ENCODE results near the gene TAOK3. TPM values are rescaled to one million over a fixed set of nuclear protein-coding genes. Genes with fewer than 3 reads are reported as not detected.
"Not testable (repeated sequence)": the region's sequence is repeated elsewhere in the genome, so short reads cannot be mapped to it uniquely, and the experiment has no call there.

Gene TAOK3
- polyA plus RNA-seq, 1 experiment, result 56.4 TPM

DNA sequence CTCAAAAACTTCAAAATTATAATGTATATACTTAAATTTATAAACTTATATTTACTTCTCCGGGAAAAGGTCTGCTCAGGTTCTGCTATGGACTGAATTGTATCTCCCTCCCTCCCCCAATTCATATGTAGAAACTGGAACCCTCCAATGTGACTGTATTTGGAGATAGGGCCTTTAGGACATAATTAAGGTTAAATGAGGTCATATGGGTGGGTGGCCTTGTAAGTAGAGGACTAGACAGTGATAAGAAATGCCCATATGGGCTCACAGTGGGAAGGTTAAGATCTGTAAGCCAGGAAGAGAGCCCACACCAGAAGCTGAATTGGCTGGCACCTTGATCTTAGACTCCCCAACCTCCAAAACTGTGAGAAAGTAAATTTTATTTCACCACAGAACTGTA lies 84.5 kb downstream of the TAOK3 start:
- no peak for DNase-seq (ENCODE audit: low read depth, low spot score)
- no peaks in the 10 kb centered on the region for H3K27me3 ChIP-seq (ENCODE audit: control insufficient read depth, insufficient read depth, low read length)
- CTCF ChIA-PET, result interaction anchor here (0.6 to 1.4 kb wide), 3 partner anchors 62 to 90 kb away, joined by 4 to 5 read pairs (median 5); partner anchors contain the start of gene SUDS3
- H3K27ac ChIP-seq (ENCODE audit: low read depth, low read length), result no peak overlapping the region
- no peaks in the 10 kb centered on the region for H3K9me3 ChIP-seq (ENCODE audit: control insufficient read depth, insufficient read depth, low read length)
- no peak overlapping the region for H3K4me3 ChIP-seq (ENCODE audit: low read depth, low read length)
- POLR2A ChIA-PET, result no interaction called here
- TF ChIP-seq, protein P1, sequence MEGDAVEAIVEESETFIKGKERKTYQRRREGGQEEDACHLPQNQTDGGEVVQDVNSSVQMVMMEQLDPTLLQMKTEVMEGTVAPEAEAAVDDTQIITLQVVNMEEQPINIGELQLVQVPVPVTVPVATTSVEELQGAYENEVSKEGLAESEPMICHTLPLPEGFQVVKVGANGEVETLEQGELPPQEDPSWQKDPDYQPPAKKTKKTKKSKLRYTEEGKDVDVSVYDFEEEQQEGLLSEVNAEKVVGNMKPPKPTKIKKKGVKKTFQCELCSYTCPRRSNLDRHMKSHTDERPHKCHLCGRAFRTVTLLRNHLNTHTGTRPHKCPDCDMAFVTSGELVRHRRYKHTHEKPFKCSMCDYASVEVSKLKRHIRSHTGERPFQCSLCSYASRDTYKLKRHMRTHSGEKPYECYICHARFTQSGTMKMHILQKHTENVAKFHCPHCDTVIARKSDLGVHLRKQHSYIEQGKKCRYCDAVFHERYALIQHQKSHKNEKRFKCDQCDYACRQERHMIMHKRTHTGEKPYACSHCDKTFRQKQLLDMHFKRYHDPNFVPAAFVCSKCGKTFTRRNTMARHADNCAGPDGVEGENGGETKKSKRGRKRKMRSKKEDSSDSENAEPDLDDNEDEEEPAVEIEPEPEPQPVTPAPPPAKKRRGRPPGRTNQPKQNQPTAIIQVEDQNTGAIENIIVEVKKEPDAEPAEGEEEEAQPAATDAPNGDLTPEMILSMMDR (IDR thresholded peaks at IDR 0.05; ENCODE audit: low read depth, low read length), result no peak

- H3K9me3 ChIP-seq (ENCODE audit: control insufficient read depth, insufficient read depth, low read length), result no peaks in the 10 kb centered on the region
- POLR2A ChIA-PET, result no interaction called here
- H3K27me3 ChIP-seq (ENCODE audit: control insufficient read depth, insufficient read depth, low read length), result no peaks in the 10 kb centered on the region
- CTCF ChIA-PET, result interaction anchor here (0.6 to 1.4 kb wide), 3 partner anchors 62 to 90 kb away, joined by 4 to 5 read pairs (median 5); partner anchors contain the start of gene SUDS3
- no peak overlapping the region for H3K4me3 ChIP-seq (ENCODE audit: low read depth, low read length)
- no peak overlapping the region for H3K27ac ChIP-seq (ENCODE audit: low read depth, low read length)
- DNase-seq (ENCODE audit: low read depth, low spot score), result no peak
- TF ChIP-seq, protein P1 (IDR thresholded peaks at IDR 0.05; ENCODE audit: low read depth, low read length), result no peak
Measured at GRCh38 chr12:118287728-118288127, 85.0 kb downstream of the TAOK3 start.

DNA sequence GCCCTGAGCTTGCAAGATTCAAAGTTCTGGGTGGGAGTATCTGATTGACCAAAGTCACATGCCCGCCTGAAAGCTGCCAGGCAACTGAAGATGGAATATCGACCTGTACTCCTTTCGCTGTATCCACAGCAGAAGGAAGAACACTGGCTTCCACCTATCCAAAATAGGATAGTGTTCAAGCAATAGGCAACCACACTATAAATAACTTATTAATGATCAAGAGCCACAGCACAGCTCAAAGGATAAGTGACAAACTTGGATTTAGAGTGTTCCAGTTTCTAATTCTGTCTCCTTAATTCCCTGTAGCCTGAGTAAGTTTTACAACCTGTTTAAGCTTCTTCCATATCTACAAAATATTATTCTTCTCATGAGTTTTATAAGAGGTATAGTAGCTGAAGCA lies 89.9 kb downstream of the TAOK3 start:
- H3K27me3 ChIP-seq (ENCODE audit: control insufficient read depth, insufficient read depth, low read length), result no peaks in the 10 kb centered on the region
- no peak overlapping the region for H3K4me3 ChIP-seq (ENCODE audit: low read depth, low read length)
- ChIA-PET CTCF (interaction anchor here (1.2 kb wide), 1 partner anchor 95 kb away, joined by 4 read pairs; no protein-coding TSS in a partner anchor), POLR2A (no interaction called here)
- no peak overlapping the region for H3K27ac ChIP-seq (ENCODE audit: low read depth, low read length)
- no peaks in the 10 kb centered on the region; the same call in 1 of the 2 replicates for H3K9me3 ChIP-seq (ENCODE audit: control insufficient read depth, insufficient read depth, low read length)
- TF ChIP-seq, protein P1 (IDR thresholded peaks at IDR 0.05; ENCODE audit: low read depth, low read length), result no peak
- DNase-seq (ENCODE audit: low read depth, low spot score), result no peak

- CTCF ChIA-PET; H3K4me3 ChIP-seq (ENCODE audit: low read depth, low read length); POLR2A ChIA-PET; H3K9me3 ChIP-seq (ENCODE audit: control insufficient read depth, insufficient read depth, low read length); H3K27ac ChIP-seq (ENCODE audit: low read depth, low read length); H3K27me3 ChIP-seq (ENCODE audit: control insufficient read depth, insufficient read depth, low read length); DNase-seq (ENCODE audit: low read depth, low spot score): not testable (repeated sequence)
Measured at GRCh38 chr12:118278288-118278687, 94.4 kb downstream of the TAOK3 start.

DNA sequence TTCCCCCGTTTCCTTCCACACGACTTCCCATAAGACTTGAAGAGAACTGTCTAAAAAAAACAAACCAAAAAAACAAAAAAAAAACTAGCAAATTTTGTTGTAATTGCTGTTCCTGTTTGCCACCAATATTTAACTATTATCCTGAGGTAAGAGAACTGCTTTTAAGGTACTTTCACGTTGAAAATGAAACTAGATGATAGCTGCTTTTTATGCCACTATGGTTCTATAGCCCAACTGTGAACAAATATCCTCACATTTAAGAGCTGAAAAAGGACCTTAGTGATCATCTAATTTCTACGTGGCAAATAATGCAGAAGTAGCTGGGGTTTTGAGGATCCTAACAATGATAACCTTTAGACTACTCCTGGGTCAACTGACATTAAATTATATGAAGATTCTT lies 98.6 kb downstream of the TAOK3 start:
- CTCF ChIA-PET, result no interaction called here
- POLR2A ChIA-PET, result no interaction called here

More for the DNA sequence above, 98.6 kb downstream of the TAOK3 start:
- DNase-seq (ENCODE audit: low read depth, low spot score), result no peak
- TF ChIP-seq, protein P1 (IDR thresholded peaks at IDR 0.05; ENCODE audit: low read depth, low read length), result no peak
- Histone ChIP-seq H3K9me3 (ENCODE audit: control insufficient read depth, insufficient read depth, low read length) (no peaks in the 10 kb centered on the region; the same call in 1 of the 2 replicates), H3K27me3 (ENCODE audit: control insufficient read depth, insufficient read depth, low read length) (no peaks in the 10 kb centered on the region), H3K4me3 (ENCODE audit: low read depth, low read length) (no peak overlapping the region), H3K27ac (ENCODE audit: low read depth, low read length) (no peak overlapping the region)
